ENCODE data around the gene PTPRT. TPM values are rescaled to one million over a fixed set of nuclear protein-coding genes. Genes with fewer than 3 reads are reported as not detected.

PTPRT gene
- total and polyA plus RNA-seq, 2 of the 4 experiments (the other 2 are of a cell fraction), result not detected

DNA sequence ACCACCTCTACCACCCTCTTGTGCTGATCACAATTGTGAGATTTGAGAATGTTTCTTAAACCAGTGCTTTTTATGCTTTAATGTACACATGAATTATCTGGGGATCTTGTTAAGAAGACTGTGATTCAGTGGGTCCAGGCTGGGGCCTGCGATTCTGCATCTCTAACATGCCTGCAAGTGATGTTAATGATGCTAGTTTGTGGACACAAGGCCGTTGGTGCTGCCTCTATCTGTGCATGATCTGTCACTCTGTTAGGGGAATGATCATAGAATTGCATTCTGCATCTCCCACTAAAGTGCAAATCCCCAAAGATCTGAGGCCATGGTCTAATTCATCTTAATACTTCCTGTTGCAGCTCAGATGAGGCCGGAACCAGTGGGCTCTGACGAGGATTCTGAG, 746.5 kb downstream of the PTPRT start:
- H4K5ac ChIP-seq (ENCODE audit: low read depth, low read length), result no peak overlapping the region
- H3K79me1 ChIP-seq (ENCODE audit: low read depth in 1 of 2, low read length in 2 of 2), result no peaks in the 10 kb centered on the region
- CTCF ChIA-PET, result no interaction called here
- dilution Hi-C loops (cut with HindIII; ENCODE audit: low sequenced_read_pairs, unreplicated experiment), result no loop called here
- no peak overlapping the region for H2BK120ac ChIP-seq (ENCODE audit: low read depth, low read length)
- H3K36me3 ChIP-seq (ENCODE audit: control insufficient read depth, insufficient read depth, low read length), result no peaks in the 10 kb centered on the region
- H3K9me1 ChIP-seq (ENCODE audit: insufficient read depth, low read length), result no peaks in the 10 kb centered on the region
- no peak overlapping the region for H3K27ac ChIP-seq (ENCODE audit: insufficient read depth, low read length)
- H2AK5ac ChIP-seq (ENCODE audit: low read depth, low read length), result no peak overlapping the region
- intact Hi-C loops (cut with micrococcal nuclease), result no loop called here
- BruUV-seq (replicated peaks), result no TSS peak
- no peak overlapping the region for H4K91ac ChIP-seq (ENCODE audit: insufficient read depth, low read depth, low read length)
- WGBS, 2 experiments (ENCODE audit: extremely low coverage in 2 of 2, insufficient read length in 1 of 2), result no CpG with 5 or more reads among the region's 4 CpGs
- H3K56ac ChIP-seq (ENCODE audit: extremely low read depth, insufficient read depth, low read length), result no peak overlapping the region
- H2BK20ac ChIP-seq (ENCODE audit: low read depth, low read length), result no peak overlapping the region
- H3K4ac ChIP-seq (ENCODE audit: low read depth, low read length), result no peak overlapping the region
- no peaks in the 10 kb centered on the region for H3K4me1 ChIP-seq (ENCODE audit: control insufficient read depth, insufficient read depth, low read length)
- POLR2A ChIA-PET (ENCODE audit: unreplicated experiment), result no interaction called here
- H3K4me3 ChIP-seq (ENCODE audit: insufficient read depth, low read depth, low read length), result no peak overlapping the region
- in situ Hi-C loops (cut with MboI; ENCODE audit: low sequenced_read_pairs), result no loop called here
- H2AK9ac ChIP-seq (replicated peaks; ENCODE audit: low read depth, low read length, poor library complexity), result no peak overlapping the region
- no peak overlapping the region for H3K14ac ChIP-seq (replicated peaks; ENCODE audit: low read depth, low read length)
- no peak overlapping the region for H2BK15ac ChIP-seq (ENCODE audit: low read depth, low read length)
- H3K4me2 ChIP-seq (ENCODE audit: low read depth, low read length), result no peak overlapping the region
- H2AFZ ChIP-seq (replicated peaks; ENCODE audit: low read length, poor library complexity), result no peak overlapping the region
- ATAC-seq (ENCODE audit: low read depth), result no peak
- H4K20me1 ChIP-seq (ENCODE audit: insufficient read depth, low read length), result no peaks in the 10 kb centered on the region
- H3K27me3 ChIP-seq (ENCODE audit: control insufficient read depth, insufficient read depth, low read length), result no peaks in the 10 kb centered on the region
- TF ChIP-seq POLR2A (IDR thresholded peaks at IDR 0.05; ENCODE audit: low read depth, low read length) (no peak), CEBPB (IDR thresholded peaks at IDR 0.05; ENCODE audit: low read depth, low read length) (no peak), SMC3 (IDR thresholded peaks at IDR 0.05; ENCODE audit: low read depth, low read length) (no peak), MXI1 (IDR thresholded peaks at IDR 0.05; ENCODE audit: borderline replicate concordance, low read depth, low read length) (no peak), RAD21 (IDR thresholded peaks at IDR 0.05; ENCODE audit: low read length) (no peak), CHD1 (IDR thresholded peaks at IDR 0.05; ENCODE audit: low read depth, low read length) (no peak), RCOR1 (IDR thresholded peaks at IDR 0.05; ENCODE audit: insufficient replicate concordance, low read length) (no peak), RFX5 (IDR thresholded peaks at IDR 0.05; ENCODE audit: low read depth, low read length) (no peak), BHLHE40 (IDR thresholded peaks at IDR 0.05; ENCODE audit: low read depth, low read length) (no peak), MAZ (IDR thresholded peaks at IDR 0.05; ENCODE audit: borderline replicate concordance, low read depth, low read length) (no peak), FOS (IDR thresholded peaks at IDR 0.05; ENCODE audit: low read depth, low read length) (no peak), NFE2L2 (IDR thresholded peaks at IDR 0.05; ENCODE audit: low read depth, low read length) (no peak), MAFK (IDR thresholded peaks at IDR 0.05; ENCODE audit: low read depth, low read length) (no peak)
- TF ChIP-seq, protein P1, sequence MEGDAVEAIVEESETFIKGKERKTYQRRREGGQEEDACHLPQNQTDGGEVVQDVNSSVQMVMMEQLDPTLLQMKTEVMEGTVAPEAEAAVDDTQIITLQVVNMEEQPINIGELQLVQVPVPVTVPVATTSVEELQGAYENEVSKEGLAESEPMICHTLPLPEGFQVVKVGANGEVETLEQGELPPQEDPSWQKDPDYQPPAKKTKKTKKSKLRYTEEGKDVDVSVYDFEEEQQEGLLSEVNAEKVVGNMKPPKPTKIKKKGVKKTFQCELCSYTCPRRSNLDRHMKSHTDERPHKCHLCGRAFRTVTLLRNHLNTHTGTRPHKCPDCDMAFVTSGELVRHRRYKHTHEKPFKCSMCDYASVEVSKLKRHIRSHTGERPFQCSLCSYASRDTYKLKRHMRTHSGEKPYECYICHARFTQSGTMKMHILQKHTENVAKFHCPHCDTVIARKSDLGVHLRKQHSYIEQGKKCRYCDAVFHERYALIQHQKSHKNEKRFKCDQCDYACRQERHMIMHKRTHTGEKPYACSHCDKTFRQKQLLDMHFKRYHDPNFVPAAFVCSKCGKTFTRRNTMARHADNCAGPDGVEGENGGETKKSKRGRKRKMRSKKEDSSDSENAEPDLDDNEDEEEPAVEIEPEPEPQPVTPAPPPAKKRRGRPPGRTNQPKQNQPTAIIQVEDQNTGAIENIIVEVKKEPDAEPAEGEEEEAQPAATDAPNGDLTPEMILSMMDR (conservative IDR thresholded peaks at IDR 0.05; ENCODE audit: low read depth, low read length), result no peak
- TF ChIP-seq, protein P2, sequence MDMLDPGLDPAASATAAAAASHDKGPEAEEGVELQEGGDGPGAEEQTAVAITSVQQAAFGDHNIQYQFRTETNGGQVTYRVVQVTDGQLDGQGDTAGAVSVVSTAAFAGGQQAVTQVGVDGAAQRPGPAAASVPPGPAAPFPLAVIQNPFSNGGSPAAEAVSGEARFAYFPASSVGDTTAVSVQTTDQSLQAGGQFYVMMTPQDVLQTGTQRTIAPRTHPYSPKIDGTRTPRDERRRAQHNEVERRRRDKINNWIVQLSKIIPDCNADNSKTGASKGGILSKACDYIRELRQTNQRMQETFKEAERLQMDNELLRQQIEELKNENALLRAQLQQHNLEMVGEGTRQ (IDR thresholded peaks at IDR 0.05; ENCODE audit: low read depth, low read length), result no peak
- TF ChIP-seq, protein P3, sequence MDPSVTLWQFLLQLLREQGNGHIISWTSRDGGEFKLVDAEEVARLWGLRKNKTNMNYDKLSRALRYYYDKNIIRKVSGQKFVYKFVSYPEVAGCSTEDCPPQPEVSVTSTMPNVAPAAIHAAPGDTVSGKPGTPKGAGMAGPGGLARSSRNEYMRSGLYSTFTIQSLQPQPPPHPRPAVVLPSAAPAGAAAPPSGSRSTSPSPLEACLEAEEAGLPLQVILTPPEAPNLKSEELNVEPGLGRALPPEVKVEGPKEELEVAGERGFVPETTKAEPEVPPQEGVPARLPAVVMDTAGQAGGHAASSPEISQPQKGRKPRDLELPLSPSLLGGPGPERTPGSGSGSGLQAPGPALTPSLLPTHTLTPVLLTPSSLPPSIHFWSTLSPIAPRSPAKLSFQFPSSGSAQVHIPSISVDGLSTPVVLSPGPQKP (IDR thresholded peaks at IDR 0.05; ENCODE audit: borderline replicate concordance, low read depth, low read length), result no peak
- H3K9me3 ChIP-seq (ENCODE audit: control insufficient read depth, insufficient read depth, low read length), result peaks cover 20% of the 10 kb centered on the region
- H3K23ac ChIP-seq (ENCODE audit: low read depth, low read length), result no peak overlapping the region
- no peak overlapping the region for H2BK5ac ChIP-seq (ENCODE audit: low read depth, low read length, poor library complexity, severe bottlenecking)
- no peak overlapping the region for H4K8ac ChIP-seq (ENCODE audit: low read depth in 2 of 2, low read length in 2 of 2)
- no peak for DNase-seq
- H3K9ac ChIP-seq (ENCODE audit: low read depth, low read length), result no peak overlapping the region
- H3K18ac ChIP-seq (ENCODE audit: low read depth, low read length), result no peak overlapping the region

Data from IMR-90 (cell line).